Gastroesophageal sphincter (tissue), 4 donors: Measurements from ENCODE around the gene IFT172. TPM values are rescaled to one million over a fixed set of nuclear protein-coding genes. Genes with fewer than 3 reads are reported as not detected.
A peak's percentile ranks its signal among the peaks of the same experiment; 100 is the strongest.
"Not testable (repeated sequence)": the region's sequence is repeated elsewhere in the genome, so short reads cannot be mapped to it uniquely, and the experiment has no call there.

Experiments used
- ATAC-seq: fragments of 150-250 bp; one replicate; pipeline ENCODE4 v1.9.1; 2016; ENCODE audit warnings: mild to moderate bottlenecking, moderate library complexity
- H3K27ac ChIP-seq, 4 donors: fragments of 200-600 bp; sonication (generic) in 3 of 4; 1 replicate in 3 of 4; 2 replicates in 1 of 4; pipeline ENCODE4 v1.5.1; 2016 to 2019
- H3K27me3 ChIP-seq: fragments of 200-600 bp; sonication (generic); one replicate; pipeline ENCODE4 v1.5.1; 2019
- H3K36me3 ChIP-seq, 2 donors: fragments of 200-600 bp; sonication (generic); one replicate each; pipeline ENCODE4 v1.5.1; 2019; ENCODE audit warnings: control low read depth in 1 of 2
- H3K4me1 ChIP-seq, 3 donors: fragments of 200-600 bp; sonication (generic); 1 replicate in 2 of 3; 2 replicates in 1 of 3; pipeline ENCODE4 v1.5.1; 2016 to 2019; ENCODE audit warnings: control low read depth in 2 of 3
- H3K4me3 ChIP-seq, 2 donors: fragments of 200-600 bp; sonication (generic); one replicate each; pipeline ENCODE4 v1.5.1; 2019; ENCODE audit warnings: mild to moderate bottlenecking in 1 of 2, moderate library complexity in 1 of 2
- H3K9me3 ChIP-seq, 3 donors: fragments of 200-600 bp; sonication (generic); one replicate each; pipeline ENCODE4 v1.5.1; 2017 to 2019; ENCODE audit warnings: control low read depth in 2 of 3
- CTCF ChIP-seq, 4 experiments: fragments of 200-600 bp in 2 of 4; fragments of 450-650 bp in 2 of 4; sonication (generic) in 1 of 4; IDR thresholded peaks; one replicate each; pipeline ENCODE4 v1.5.1; 2017 to 2019; ENCODE audit warnings: antibody characterized with exemption in 4 of 4, mild to moderate bottlenecking in 2 of 4, moderate library complexity in 2 of 4
- EP300 ChIP-seq: sonication (generic); formaldehyde crosslinking; IDR thresholded peaks from one replicate; pipeline ENCODE4 v1.6.1; 2017; ENCODE audit warnings: antibody characterized with exemption, mild to moderate bottlenecking
- POLR2A ChIP-seq, 2 donors: fragments of 450-650 bp; IDR thresholded peaks; one replicate each; pipeline ENCODE4 v1.6.1; 2017; ENCODE audit warnings: antibody characterized with exemption in 2 of 2, mild to moderate bottlenecking in 2 of 2, moderate library complexity in 1 of 2
- POLR2AphosphoS5 ChIP-seq: sonication (generic); formaldehyde crosslinking; IDR thresholded peaks from one replicate; pipeline ENCODE4 v1.6.1; 2017; ENCODE audit warnings: antibody characterized with exemption
- whole genome bisulfite sequencing, 2 donors: methylation state at CpG; one replicate each; pipeline ENCODE4 v1.1.5; 2018; ENCODE audit warnings: low coverage in 1 of 2; 5-methylcytosine and 5-hydroxymethylcytosine counted together
- total RNA-seq, 4 donors: library from RNA; depleted of rRNA; stranded (reverse); fragments of >200 nt; gene quantifications; one replicate each; pipeline ENCODE4 v1.1.0, GENCODE V29; 2016

IFT172 gene
- total RNA-seq, 4 donors from 2014 or later, result 17.9 to 34.8 (median 30.3) TPM

GRCh38 chr2:27428978-27429541, 60.5 kb downstream of the IFT172 start:
- 0 to 3% methylated on average over 2 to 8 of the region's 51 CpGs for WGBS, 2 donors
- peak overlapping the region; percentile 96 to 99 (median 98) for H3K27ac ChIP-seq
- H3K27me3 ChIP-seq, result no peaks in the 10 kb centered on the region
- TF ChIP-seq POLR2A (IDR thresholded peaks at IDR 0.05), result no peak
- TF ChIP-seq POLR2AphosphoS5, result peak; percentile 24
- peak overlapping the region; percentile 91 to 100 for H3K4me3 ChIP-seq
- ATAC-seq, result peak; percentile 92
- H3K4me1 ChIP-seq, result peaks cover 6 to 50% (median 19%) of the 10 kb centered on the region in 3 donors
- H3K9me3 ChIP-seq, result no peaks in the 10 kb centered on the region
- peaks cover 0 to 11% of the 10 kb centered on the region in 2 donors for H3K36me3 ChIP-seq

- ATAC-seq, result peak; percentile 95
- 0% methylated on average over 6 of the region's 75 CpGs for whole genome bisulfite sequencing, 2 donors
These were observed 61.1 kb downstream of the IFT172 start, which contains the start of gene NRBP1 for GRCh38 chr2:27428213-27428977. Gene NRBP1 (plus strand): TSS chr2:27428631. CDS start chr2:27433274, 4,643 bp downstream.

GRCh38 chr2:27427863-27428212, 61.7 kb downstream of the IFT172 start:
- ATAC-seq, result no peak

More at GRCh38 chr2:27428213-27428977, 61.1 kb downstream of the IFT172 start, which contains the start of gene NRBP1:
- Histone ChIP-seq H3K27me3 (no peaks in the 10 kb centered on the region), H3K36me3 (peaks cover 0 to 5% of the 10 kb centered on the region in 2 donors), H3K27ac (peak within 1 kb of the TSS; percentile 96 to 99 (median 98)), H3K9me3 (no peaks in the 10 kb centered on the region), H3K4me3 (peak within 1 kb of the TSS; percentile 91 to 100), H3K4me1 (peaks cover 6 to 49% (median 19%) of the 10 kb centered on the region in 3 donors)
- peak; percentile 94 for TF ChIP-seq POLR2AphosphoS5
- peak; percentile 91 to 95 for TF ChIP-seq POLR2A (IDR thresholded peaks at IDR 0.05)
- TF ChIP-seq CTCF (IDR thresholded peaks at IDR 0.05), result peak in 1 of 4 experiments; percentile 4
- TF ChIP-seq EP300, result no peak

GRCh38 chr2:27425039-27425438, 64.5 kb downstream of the IFT172 start:
- H3K4me1 ChIP-seq, result peaks cover 4 to 15% (median 5%) of the 10 kb centered on the region in 3 donors
- H3K9me3 ChIP-seq, ATAC-seq, H3K4me3 ChIP-seq, H3K27ac ChIP-seq, H3K36me3 ChIP-seq, H3K27me3 ChIP-seq: not testable (repeated sequence)
- 91 to 95% methylated on average over 6 to 7 of the region's 10 CpGs for WGBS, 2 donors

More at GRCh38 chr2:27427863-27428212, 61.7 kb downstream of the IFT172 start:
- Histone ChIP-seq H3K9me3 (no peaks in the 10 kb centered on the region), H3K27ac (peak overlapping the region; percentile 96 to 99 (median 98)), H3K4me3 (peak overlapping the region; percentile 91 to 100), H3K36me3 (no peaks in the 10 kb centered on the region), H3K27me3 (no peaks in the 10 kb centered on the region), H3K4me1 (peaks cover 6 to 43% (median 19%) of the 10 kb centered on the region in 3 donors)
- WGBS, 2 donors, result 5 to 12% methylated on average over 7 of the region's 7 CpGs
- TF ChIP-seq EP300 (no peak), POLR2AphosphoS5 (no peak), POLR2A (IDR thresholded peaks at IDR 0.05) (no peak), CTCF (IDR thresholded peaks at IDR 0.05) (no peak)

DNA sequence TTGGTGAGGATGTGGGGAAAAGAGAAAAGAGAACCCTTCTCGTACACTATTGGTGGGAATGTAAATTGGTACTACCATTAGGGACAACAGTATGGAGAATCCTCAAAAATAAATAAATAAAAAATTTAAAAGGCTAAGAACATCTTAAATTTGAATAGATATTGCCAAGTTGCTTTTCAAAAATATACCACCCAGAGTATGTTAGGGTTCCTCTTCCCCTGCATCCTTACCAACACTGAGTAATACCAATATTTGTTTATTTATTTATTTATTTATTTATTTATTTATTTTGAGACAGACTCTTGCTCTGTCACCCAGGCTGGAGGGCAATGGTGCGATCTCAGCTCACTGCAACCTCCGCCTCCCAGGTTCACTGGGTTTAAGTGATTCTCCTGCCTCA, 66.6 kb downstream of the IFT172 start:
- Histone ChIP-seq H3K27me3 (no peaks in the 10 kb centered on the region), H3K9me3 (no peaks in the 10 kb centered on the region), H3K27ac (no peak overlapping the region), H3K36me3 (no peaks in the 10 kb centered on the region), H3K4me3 (no peak overlapping the region), H3K4me1 (peaks cover 0 to 6% (median 0%) of the 10 kb centered on the region in 3 donors)
- TF ChIP-seq CTCF (IDR thresholded peaks at IDR 0.05) (no peak), POLR2AphosphoS5 (no peak), POLR2A (IDR thresholded peaks at IDR 0.05) (no peak), EP300 (no peak)
- no peak for ATAC-seq
- WGBS, 2 donors, result 95 to 100% methylated on average over 3 of the region's 3 CpGs
